K562 (cell line): Measurements from ENCODE around the gene PGS1. TPM values are rescaled to one million over a fixed set of nuclear protein-coding genes. Genes with fewer than 3 reads are reported as not detected.

Source experiments
- ATAC-seq: fragments of 200-7000 bp; cut with Tn5 transposase; 3 replicates; pipeline ENCODE4 v1.9.1; 2020; ENCODE audit warnings: moderate library complexity
- BruUV-seq: library from RNA; stranded (reverse); fragments of 400-500 nt; replicated peaks from 2 replicates; lab custom pipeline; 2021; lab: Mats Ljungman, UMichigan
- CTCF ChIA-PET: fragments of 300-600 bp; formaldehyde crosslinking; extraction: SDS; loops from one replicate; lab custom pipeline; 2021; ENCODE audit warnings: low intra/inter-chr PET ratio; lab: Yijun Ruan, JAX
- POLR2A ChIA-PET: fragments of 300-600, 350-650 bp; sonication (Branson Sonifier 250); formaldehyde crosslinking; extraction: SDS; loops from one replicate; lab custom pipeline; 2021; ENCODE audit warnings: antibody characterized with exemption, inconsistent platforms; lab: Yijun Ruan, JAX
- DNase-seq, 4 experiments: peaks; one replicate each; pipeline versions ENCODE4 v3.0.0 to v3.0.0-alpha.2; 2011 to 2018; ENCODE audit warnings: low spot score in 3 of 4, mixed read lengths in 3 of 4; ENCODE audit errors: extremely low read depth in 1 of 4
- FAIRE-seq: peaks from 2 replicates; lab custom pipeline; 2011; peaks lifted over from hg19 to GRCh38; lab: Jason Lieb, UNC
- H2AFZ ChIP-seq: 2 replicates; pipeline ENCODE4 v1.6.0; 2011; ENCODE audit warnings: low read depth, low read length, control low read depth, inconsistent platforms
- H3K27ac ChIP-seq: fragments of 200-600 bp; 3 replicates; pipeline ENCODE4 v1.8.0; 2011; ENCODE audit warnings: low read depth, mild to moderate bottlenecking, control low read depth, inconsistent platforms, low read length, moderate library complexity, mixed read lengths; ENCODE audit errors: extremely low read depth
- H3K27me3 ChIP-seq, 2 experiments: fragments of 300-600 bp in 1 of 2; 2 replicates in 1 of 2; 3 replicates in 1 of 2; pipeline versions ENCODE4 v1.6.0 to v1.8.0; 2011; ENCODE audit warnings: inconsistent platforms in 2 of 2, low read length in 2 of 2, mild to moderate bottlenecking in 1 of 2, mixed read lengths in 1 of 2, moderate library complexity in 1 of 2; ENCODE audit not compliant: control insufficient read depth in 2 of 2, insufficient read depth in 2 of 2
- H3K36me3 ChIP-seq: fragments of 300-600 bp; 3 replicates; pipeline ENCODE4 v1.8.0; 2011; ENCODE audit warnings: mild to moderate bottlenecking, low read length, inconsistent platforms; ENCODE audit not compliant: control insufficient read depth, insufficient read depth
- H3K4me1 ChIP-seq, 2 experiments: fragments of 200-600 bp in 1 of 2; replicated peaks in 1 of 2; 2 replicates in 1 of 2; 3 replicates in 1 of 2; pipeline versions ENCODE4 v1.5.1 to v1.8.0; 2011; ENCODE audit warnings: inconsistent platforms in 2 of 2, low read length in 2 of 2, mild to moderate bottlenecking in 1 of 2, mixed read lengths in 1 of 2, moderate library complexity in 1 of 2; ENCODE audit not compliant: control insufficient read depth in 2 of 2, insufficient read depth in 2 of 2
- H3K4me2 ChIP-seq: 2 replicates; pipeline ENCODE4 v1.6.1; 2011; ENCODE audit warnings: low read length, control low read depth, inconsistent platforms, mixed read lengths; ENCODE audit not compliant: insufficient read depth
- H3K4me3 ChIP-seq: fragments of 200-600 bp; sonication (generic), shearing (Covaris generic); 2 replicates; pipeline ENCODE4 v1.5.1; 2016; ENCODE audit warnings: control low read depth, inconsistent platforms
- H3K79me2 ChIP-seq: fragments of 200-600 bp; 3 replicates; pipeline ENCODE4 v1.8.0; 2011; ENCODE audit warnings: low read length, inconsistent platforms; ENCODE audit not compliant: control insufficient read depth, insufficient read depth
- H3K9ac ChIP-seq, 2 experiments: 2 replicates each; pipeline versions ENCODE4 v1.6.0 to v1.6.1; 2011; ENCODE audit warnings: low read depth in 2 of 2, low read length in 2 of 2, control low read depth in 1 of 2, inconsistent platforms in 1 of 2, mild to moderate bottlenecking in 1 of 2, mixed read lengths in 1 of 2; ENCODE audit not compliant: insufficient read depth in 1 of 2
- H3K9me1 ChIP-seq: one replicate; pipeline ENCODE4 v1.6.0; 2011; ENCODE audit warnings: inconsistent platforms, mild to moderate bottlenecking, low read length, moderate library complexity; ENCODE audit not compliant: control insufficient read depth, insufficient read depth
- H3K9me3 ChIP-seq: replicated peaks from 2 replicates; pipeline ENCODE4 v1.5.1; 2011; ENCODE audit warnings: low read depth, low read length, inconsistent platforms; ENCODE audit not compliant: control insufficient read depth, insufficient read depth
- H4K20me1 ChIP-seq: replicated peaks from 2 replicates; pipeline ENCODE4 v1.6.1; 2011; ENCODE audit warnings: low read length, inconsistent platforms, mixed read lengths; ENCODE audit not compliant: control insufficient read depth, insufficient read depth
- ARID1B ChIP-seq: fragments of 450-650 bp; IDR thresholded peaks from 2 replicates; pipeline ENCODE4 v1.6.1; 2016; ENCODE audit warnings: antibody characterized with exemption, mild to moderate bottlenecking, inconsistent platforms
- CBX2 ChIP-seq: fragments of 200-600 bp; sonication (generic); IDR thresholded peaks from one replicate; pipeline ENCODE4 v1.6.1; 2012; ENCODE audit warnings: mild to moderate bottlenecking, low read length, inconsistent platforms; ENCODE audit not compliant: insufficient read depth, poor library complexity, severe bottlenecking
- EGR1 ChIP-seq: fragments of 450-650 bp; conservative IDR thresholded peaks from 2 replicates; pipeline ENCODE4 v1.6.1; 2017; ENCODE audit warnings: mild to moderate bottlenecking
- HMG20A ChIP-seq: fragments of 450-650 bp; formaldehyde crosslinking; conservative IDR thresholded peaks from 2 replicates; pipeline ENCODE4 v1.4.0; 2020; ENCODE audit warnings: mild to moderate bottlenecking, mixed read lengths
- KDM2B ChIP-seq: fragments of 250-450 bp; sonication (Bioruptor Pico); IDR thresholded peaks from 2 replicates; pipeline ENCODE4 v1.8.0; 2021; ENCODE audit warnings: mild to moderate bottlenecking, moderate library complexity
- KDM5B ChIP-seq: fragments of 200-600 bp; sonication (generic); IDR thresholded peaks from 2 replicates; pipeline ENCODE4 v1.6.1; 2012; ENCODE audit warnings: low read depth, mild to moderate bottlenecking, moderate library complexity, low read length, control low read depth, inconsistent platforms; ENCODE audit not compliant: insufficient replicate concordance
- MCM5 ChIP-seq: fragments of 450-650 bp; IDR thresholded peaks from 2 replicates; pipeline ENCODE4 v1.6.1; 2016; ENCODE audit warnings: low read depth
- MEIS2 ChIP-seq: fragments of 450-650 bp; IDR thresholded peaks from 2 replicates; pipeline ENCODE4 v1.6.1; 2014; ENCODE audit warnings: mild to moderate bottlenecking; ENCODE audit not compliant: partially characterized antibody
- NR1H2 ChIP-seq: sonication (generic); formaldehyde crosslinking; IDR thresholded peaks from 2 replicates; pipeline ENCODE4 v1.4.0; 2020; ENCODE audit warnings: mild to moderate bottlenecking, missing genetic modification reagents
- TAF15 ChIP-seq: fragments of 200-400 bp; formaldehyde crosslinking; IDR thresholded peaks from 2 replicates; pipeline ENCODE4 v1.6.1; 2017; ENCODE audit warnings: mild to moderate bottlenecking, low read depth, low read length, moderate library complexity
- ZNF444 ChIP-seq: fragments of 250-450 bp; sonication (Bioruptor Pico); IDR thresholded peaks from 2 replicates; pipeline ENCODE4 v1.4.0; 2020; ENCODE audit warnings: mild to moderate bottlenecking, moderate library complexity
- ZNF551 ChIP-seq: fragments of 250-450 bp; sonication (Bioruptor Pico); IDR thresholded peaks from 2 replicates; pipeline ENCODE4 v1.5.0; 2021; ENCODE audit warnings: mild to moderate bottlenecking, moderate library complexity
- whole genome bisulfite sequencing: fragments of 100-300 bp; shearing (Covaris generic); methylation state at CpG from one replicate; pipeline ENCODE4 v1.1.6; 2016; ENCODE audit warnings: low coverage, mixed read lengths; ENCODE audit not compliant: insufficient coverage; ENCODE audit errors: missing lambda C conversion rate; 5-methylcytosine and 5-hydroxymethylcytosine counted together
- in situ Hi-C: fragments of 300-500 bp; cut with MboI; formaldehyde crosslinking; loops from 4 replicates; pipeline ENCODE4 v1.15.0; 2018; ENCODE audit warnings: inconsistent platforms, mixed read lengths
- intact Hi-C: fragments of 100-400 bp; cut with micrococcal nuclease; formaldehyde crosslinking; loops from 2 replicates; pipeline ENCODE4 v1.14.2; 2022
- polyA plus RNA-seq, 8 experiments: library from polyadenylated mRNA; depleted of rRNA in 4 of 8; stranded (reverse) in 5 of 8; unstranded in 3 of 8; fragments of >200 nt; fragmentation: Nextera tagmentation in 2 of 8; fragmentation: Illumina TruSeq in 1 of 8; extraction: Ambion mirVana in 2 of 8; extraction: Trizol in 1 of 8; gene quantifications; 2 replicates each; pipeline versions ENCODE4 v1.2.1 to v1.2.3, GENCODE V29; 2011 to 2014; ENCODE audit warnings: inconsistent platforms in 1 of 8, missing spikeins in 1 of 8
- total RNA-seq, 7 experiments: library from RNA; depleted of rRNA in 6 of 7; stranded (reverse); fragments of >200 nt in 6 of 7; fragmentation: Illumina TruSeq in 2 of 7; extraction: Trizol in 2 of 7; gene quantifications; 2 replicates each; pipeline versions ENCODE4 v1.2.1 to v1.2.3, GENCODE V29; 2011 to 2021; ENCODE audit warnings: low replicate concordance in 1 of 7
- TF ChIP-seq, protein P1 (sequence below): fragments of 450-650 bp; formaldehyde crosslinking; IDR thresholded peaks from 2 replicates; pipeline ENCODE4 v1.4.0; 2020; ENCODE audit warnings: mild to moderate bottlenecking, moderate library complexity
- TF ChIP-seq, protein P2 (sequence below): sonication (generic); formaldehyde crosslinking; IDR thresholded peaks from 2 replicates; pipeline ENCODE4 v1.8.0; 2022; ENCODE audit warnings: missing genetic modification reagents, mild to moderate bottlenecking, borderline replicate concordance
- TF ChIP-seq, protein P3 (sequence below), 3 experiments: IDR thresholded peaks in 2 of 3; conservative IDR thresholded peaks in 1 of 3; 2 replicates each; pipeline ENCODE4 v1.5.1; 2011 to 2012; ENCODE audit warnings: low read length in 3 of 3, mild to moderate bottlenecking in 3 of 3, control low read depth in 2 of 3, improper control_type of control experiment in 1 of 3, inconsistent platforms in 1 of 3, low read depth in 1 of 3, mixed read lengths in 1 of 3, moderate library complexity in 1 of 3; ENCODE audit not compliant: insufficient read depth in 2 of 3

PGS1 gene
- total and polyA plus RNA-seq, 9 of the 15 experiments (the other 6 are each of a cell fraction or from before 2014, with no cell fraction given) = 1.3 to 39.4 (median 22.3) TPM

DNA sequence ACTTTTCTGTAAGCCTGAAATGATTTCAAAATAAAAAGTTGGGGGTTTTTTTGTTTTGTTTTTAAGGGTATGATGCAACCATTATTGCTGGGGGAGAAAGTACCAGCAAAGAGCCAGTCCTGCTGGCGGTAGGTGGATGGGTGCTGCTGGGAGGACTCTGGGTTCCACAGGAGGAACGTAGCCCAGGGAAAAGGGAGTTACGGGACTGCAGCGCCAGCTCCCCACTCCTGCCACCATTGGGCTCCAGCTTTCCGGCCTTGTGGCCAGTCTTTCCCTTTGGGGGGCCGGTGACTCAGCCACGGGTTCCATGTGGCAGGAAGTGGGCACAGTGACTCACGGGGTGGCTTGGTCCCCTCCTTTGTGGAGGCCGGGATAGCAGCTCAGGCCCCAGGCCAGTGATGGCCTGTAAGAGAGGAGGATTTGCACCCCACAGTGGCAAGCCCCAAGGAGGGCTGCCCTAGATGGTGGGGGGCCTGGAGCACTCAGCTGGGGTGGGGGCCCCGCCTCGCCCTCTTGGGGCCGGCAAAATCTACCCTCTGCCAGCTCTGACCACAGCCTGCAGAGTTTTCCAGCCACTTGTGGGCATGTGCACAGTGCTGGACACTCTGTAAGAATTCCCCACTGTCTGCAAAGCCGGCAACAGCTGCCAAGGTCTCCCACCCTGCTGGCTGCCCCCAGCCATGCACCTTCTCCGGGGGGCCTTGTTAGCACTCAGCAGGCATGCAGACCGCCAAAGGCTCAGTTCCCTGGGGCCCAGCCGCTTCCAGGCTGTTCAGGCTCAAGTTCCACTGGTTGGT, 49.0 kb upstream of the PGS1 start:
- FAIRE-seq (no peak), ATAC-seq (peak; percentile 13; the same call in 1 of the 3 replicates), DNase-seq (no peak)
- CTCF ChIA-PET = no interaction called here
- no peaks in the 10 kb centered on the region for H3K36me3 ChIP-seq
- peak overlapping the region in 1 of 2 experiments; percentile 77; a peak in 2 of 4 replicates for H3K9ac ChIP-seq
- in situ Hi-C loops (no loop called here), intact Hi-C loops (no loop called here)
- H3K27ac ChIP-seq = no peak overlapping the region
- H4K20me1 ChIP-seq = no peaks in the 10 kb centered on the region
- 53% methylated on average over 13 of the region's 16 CpGs for WGBS
- H2AFZ ChIP-seq = no peak overlapping the region
- no peak overlapping the region for H3K4me3 ChIP-seq
- H3K79me2 ChIP-seq = no peaks in the 10 kb centered on the region
- POLR2A ChIA-PET = interaction anchor here (0.5 to 1.3 kb wide), 6 partner anchors 9 to 605 kb away, joined by 3 to 4 read pairs (median 3); no protein-coding TSS in a partner anchor
- no peaks in the 10 kb centered on the region for H3K27me3 ChIP-seq
- BruUV-seq = no TSS peak
- H3K9me1 ChIP-seq = no peaks in the 10 kb centered on the region
- H3K4me2 ChIP-seq = no peak overlapping the region
- peaks cover 0 to 22% of the 10 kb centered on the region in 2 experiments; a peak in 4 of 5 replicates for H3K4me1 ChIP-seq
- H3K9me3 ChIP-seq = no peaks in the 10 kb centered on the region
- peak; percentile 29; the same call in 1 of the 2 replicates for TF ChIP-seq ARID1B
- no peak for TF ChIP-seq MCM5
- TF ChIP-seq KDM2B (CRISPR knock-in tag) = no peak
- no peak for TF ChIP-seq KDM5B
- no peak for TF ChIP-seq EGR1
- no peak for TF ChIP-seq HMG20A (CRISPR knock-in tag)
- TF ChIP-seq NR1H2 (CRISPR knock-in tag) = no peak
- TF ChIP-seq, protein P1, sequence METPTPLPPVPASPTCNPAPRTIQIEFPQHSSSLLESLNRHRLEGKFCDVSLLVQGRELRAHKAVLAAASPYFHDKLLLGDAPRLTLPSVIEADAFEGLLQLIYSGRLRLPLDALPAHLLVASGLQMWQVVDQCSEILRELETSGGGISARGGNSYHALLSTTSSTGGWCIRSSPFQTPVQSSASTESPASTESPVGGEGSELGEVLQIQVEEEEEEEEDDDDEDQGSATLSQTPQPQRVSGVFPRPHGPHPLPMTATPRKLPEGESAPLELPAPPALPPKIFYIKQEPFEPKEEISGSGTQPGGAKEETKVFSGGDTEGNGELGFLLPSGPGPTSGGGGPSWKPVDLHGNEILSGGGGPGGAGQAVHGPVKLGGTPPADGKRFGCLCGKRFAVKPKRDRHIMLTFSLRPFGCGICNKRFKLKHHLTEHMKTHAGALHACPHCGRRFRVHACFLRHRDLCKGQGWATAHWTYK (CRISPR knock-in tag) = peak; percentile 97
- TF ChIP-seq TAF15 = no peak
- no peak for TF ChIP-seq ZNF444 (CRISPR knock-in tag)
- no peak for TF ChIP-seq ZNF551 (CRISPR knock-in tag)
- TF ChIP-seq, protein P2, sequence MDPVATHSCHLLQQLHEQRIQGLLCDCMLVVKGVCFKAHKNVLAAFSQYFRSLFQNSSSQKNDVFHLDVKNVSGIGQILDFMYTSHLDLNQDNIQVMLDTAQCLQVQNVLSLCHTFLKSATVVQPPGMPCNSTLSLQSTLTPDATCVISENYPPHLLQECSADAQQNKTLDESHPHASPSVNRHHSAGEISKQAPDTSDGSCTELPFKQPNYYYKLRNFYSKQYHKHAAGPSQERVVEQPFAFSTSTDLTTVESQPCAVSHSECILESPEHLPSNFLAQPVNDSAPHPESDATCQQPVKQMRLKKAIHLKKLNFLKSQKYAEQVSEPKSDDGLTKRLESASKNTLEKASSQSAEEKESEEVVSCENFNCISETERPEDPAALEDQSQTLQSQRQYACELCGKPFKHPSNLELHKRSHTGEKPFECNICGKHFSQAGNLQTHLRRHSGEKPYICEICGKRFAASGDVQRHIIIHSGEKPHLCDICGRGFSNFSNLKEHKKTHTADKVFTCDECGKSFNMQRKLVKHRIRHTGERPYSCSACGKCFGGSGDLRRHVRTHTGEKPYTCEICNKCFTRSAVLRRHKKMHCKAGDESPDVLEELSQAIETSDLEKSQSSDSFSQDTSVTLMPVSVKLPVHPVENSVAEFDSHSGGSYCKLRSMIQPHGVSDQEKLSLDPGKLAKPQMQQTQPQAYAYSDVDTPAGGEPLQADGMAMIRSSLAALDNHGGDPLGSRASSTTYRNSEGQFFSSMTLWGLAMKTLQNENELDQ = no peak
- TF ChIP-seq, protein P3, sequence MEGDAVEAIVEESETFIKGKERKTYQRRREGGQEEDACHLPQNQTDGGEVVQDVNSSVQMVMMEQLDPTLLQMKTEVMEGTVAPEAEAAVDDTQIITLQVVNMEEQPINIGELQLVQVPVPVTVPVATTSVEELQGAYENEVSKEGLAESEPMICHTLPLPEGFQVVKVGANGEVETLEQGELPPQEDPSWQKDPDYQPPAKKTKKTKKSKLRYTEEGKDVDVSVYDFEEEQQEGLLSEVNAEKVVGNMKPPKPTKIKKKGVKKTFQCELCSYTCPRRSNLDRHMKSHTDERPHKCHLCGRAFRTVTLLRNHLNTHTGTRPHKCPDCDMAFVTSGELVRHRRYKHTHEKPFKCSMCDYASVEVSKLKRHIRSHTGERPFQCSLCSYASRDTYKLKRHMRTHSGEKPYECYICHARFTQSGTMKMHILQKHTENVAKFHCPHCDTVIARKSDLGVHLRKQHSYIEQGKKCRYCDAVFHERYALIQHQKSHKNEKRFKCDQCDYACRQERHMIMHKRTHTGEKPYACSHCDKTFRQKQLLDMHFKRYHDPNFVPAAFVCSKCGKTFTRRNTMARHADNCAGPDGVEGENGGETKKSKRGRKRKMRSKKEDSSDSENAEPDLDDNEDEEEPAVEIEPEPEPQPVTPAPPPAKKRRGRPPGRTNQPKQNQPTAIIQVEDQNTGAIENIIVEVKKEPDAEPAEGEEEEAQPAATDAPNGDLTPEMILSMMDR (IDR thresholded peaks at IDR 0.05 in 2 of 3, conservative IDR thresholded peaks at IDR 0.05 in 1 of 3; ENCODE audit: insufficient read depth in 2 of 3, low read depth in 1 of 3, low read length in 3 of 3) = no peak
- no peak for TF ChIP-seq MEIS2
- TF ChIP-seq CBX2 = no peak
